K562 (cell line): Measurements from ENCODE around the gene SLC12A9.
A peak's percentile ranks its signal among the peaks of the same experiment; 100 is the strongest.

ENCODE experiments used
- CREB1 ChIP-seq, 2 experiments: sonication (generic) in 1 of 2; formaldehyde crosslinking in 1 of 2; IDR thresholded peaks; 2 replicates each; pipeline versions ENCODE4 v1.6.1 to v1.8.0; 2012 to 2022; ENCODE audit warnings: inconsistent platforms in 1 of 2, mild to moderate bottlenecking in 1 of 2, missing genetic modification reagents in 1 of 2, moderate library complexity in 1 of 2
- CTCF ChIP-seq, 3 experiments: IDR thresholded peaks in 2 of 3; conservative IDR thresholded peaks in 1 of 3; 2 replicates each; pipeline ENCODE4 v1.5.1; 2011 to 2012; ENCODE audit warnings: low read length in 3 of 3, mild to moderate bottlenecking in 3 of 3, control low read depth in 2 of 3, improper control_type of control experiment in 1 of 3, inconsistent platforms in 1 of 3, low read depth in 1 of 3, mixed read lengths in 1 of 3, moderate library complexity in 1 of 3; ENCODE audit not compliant: insufficient read depth in 2 of 3
- IRF2 ChIP-seq: sonication (generic); formaldehyde crosslinking; IDR thresholded peaks from 2 replicates; pipeline ENCODE4 v1.8.1; 2022; ENCODE audit warnings: mild to moderate bottlenecking, missing genetic modification reagents
- MAFK ChIP-seq: IDR thresholded peaks from 2 replicates; pipeline ENCODE4 v1.6.1; 2011; ENCODE audit warnings: low read length, improper control_type of control experiment
- PATZ1 ChIP-seq: fragments of 250-450 bp; sonication (Bioruptor Pico); IDR thresholded peaks from 2 replicates; pipeline ENCODE4 v1.5.0; 2020; ENCODE audit warnings: mild to moderate bottlenecking, borderline replicate concordance
- SNAPC5 ChIP-seq: fragments of 250-450 bp; sonication (Bioruptor Pico); IDR thresholded peaks from 2 replicates; pipeline ENCODE4 v1.8.0; 2021; ENCODE audit warnings: moderate library complexity, mild to moderate bottlenecking, inconsistent platforms
- ZBTB33 ChIP-seq: sonication (generic); formaldehyde crosslinking; IDR thresholded peaks from 2 replicates; pipeline ENCODE4 v1.8.1; 2023; ENCODE audit warnings: mild to moderate bottlenecking, missing genetic modification reagents
- ZNF24 ChIP-seq: fragments of 450-650 bp; IDR thresholded peaks from 2 replicates; pipeline ENCODE4 v1.6.1; 2016
- ZNF280B ChIP-seq: fragments of 250-450 bp; sonication (Bioruptor Pico); IDR thresholded peaks from 2 replicates; pipeline ENCODE4 v1.5.1; 2021; ENCODE audit warnings: mild to moderate bottlenecking

- TF ChIP-seq CTCF (IDR thresholded peaks at IDR 0.05 in 2 of 3, conservative IDR thresholded peaks at IDR 0.05 in 1 of 3; ENCODE audit: insufficient read depth in 2 of 3, low read depth in 1 of 3, low read length in 3 of 3) (no peak), IRF2 (CRISPR knock-in tag) (no peak), ZNF24 (no peak), CREB1 (IDR thresholded peaks at IDR 0.05) (peak; percentile 53; the same call in 1 of the 2 replicates), CREB1 (CRISPR knock-in tag; IDR thresholded peaks at IDR 0.05) (peak; percentile 45; the same call in 1 of the 2 replicates), SNAPC5 (CRISPR knock-in tag) (no peak), ZBTB33 (no peak; the same call in 1 of the 2 replicates), PATZ1 (CRISPR knock-in tag) (no peak), ZNF280B (CRISPR knock-in tag) (no peak), MAFK (no peak)
These were observed 43.6 kb downstream of the SLC12A9 start for GRCh38 chr7:100895956-100896731.
